ENCODE measurements around the gene MXRA5.

DNA sequence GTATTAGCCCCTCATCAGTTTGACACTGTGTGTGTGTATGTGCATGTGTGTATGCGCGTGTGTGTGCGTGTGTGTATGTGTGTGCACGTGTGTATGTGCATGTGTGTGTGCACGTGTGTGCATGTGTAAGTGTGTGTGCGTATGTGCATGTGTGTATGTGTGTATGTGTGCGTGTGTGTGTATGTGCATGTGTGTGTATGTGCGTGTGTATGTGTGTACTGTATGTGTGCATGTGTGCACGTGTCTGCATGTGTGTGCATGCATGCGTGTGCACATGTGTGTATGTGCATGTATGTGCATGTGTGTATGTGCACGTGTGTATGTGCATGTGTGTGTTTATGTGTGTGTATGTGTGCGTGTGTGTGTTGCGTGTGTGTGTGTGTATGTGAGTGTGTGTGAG lies 31.1 kb upstream of the MXRA5 start:
- TF ChIP-seq, protein P1, sequence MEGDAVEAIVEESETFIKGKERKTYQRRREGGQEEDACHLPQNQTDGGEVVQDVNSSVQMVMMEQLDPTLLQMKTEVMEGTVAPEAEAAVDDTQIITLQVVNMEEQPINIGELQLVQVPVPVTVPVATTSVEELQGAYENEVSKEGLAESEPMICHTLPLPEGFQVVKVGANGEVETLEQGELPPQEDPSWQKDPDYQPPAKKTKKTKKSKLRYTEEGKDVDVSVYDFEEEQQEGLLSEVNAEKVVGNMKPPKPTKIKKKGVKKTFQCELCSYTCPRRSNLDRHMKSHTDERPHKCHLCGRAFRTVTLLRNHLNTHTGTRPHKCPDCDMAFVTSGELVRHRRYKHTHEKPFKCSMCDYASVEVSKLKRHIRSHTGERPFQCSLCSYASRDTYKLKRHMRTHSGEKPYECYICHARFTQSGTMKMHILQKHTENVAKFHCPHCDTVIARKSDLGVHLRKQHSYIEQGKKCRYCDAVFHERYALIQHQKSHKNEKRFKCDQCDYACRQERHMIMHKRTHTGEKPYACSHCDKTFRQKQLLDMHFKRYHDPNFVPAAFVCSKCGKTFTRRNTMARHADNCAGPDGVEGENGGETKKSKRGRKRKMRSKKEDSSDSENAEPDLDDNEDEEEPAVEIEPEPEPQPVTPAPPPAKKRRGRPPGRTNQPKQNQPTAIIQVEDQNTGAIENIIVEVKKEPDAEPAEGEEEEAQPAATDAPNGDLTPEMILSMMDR (conservative IDR thresholded peaks at IDR 0.05 in 1 of 2, IDR thresholded peaks at IDR 0.05 in 1 of 2; ENCODE audit: low read depth in 1 of 2, low read length in 2 of 2) = no peak
- no peak for TF ChIP-seq EZH2 (IDR thresholded peaks at IDR 0.05; ENCODE audit: low read length, missing control alignments)

Measured in fibroblast of lung (primary cell).